Upper lobe of left lung (tissue), 4 donors: ENCODE data around the gene COL19A1.

ENCODE experiments used
- POLR2A ChIP-seq, 4 donors: fragments of 450-650 bp; IDR thresholded peaks; one replicate each; pipeline ENCODE4 v1.5.1; 2016 to 2017; ENCODE audit warnings: antibody characterized with exemption in 4 of 4, mild to moderate bottlenecking in 2 of 4
- POLR2AphosphoS5 ChIP-seq, 2 donors: sonication (generic); formaldehyde crosslinking; IDR thresholded peaks; one replicate each; pipeline ENCODE4 v1.5.1; 2017; ENCODE audit warnings: antibody characterized with exemption in 2 of 2
- TF ChIP-seq, protein P1 (sequence below), 6 experiments: fragments of 450-650 bp in 4 of 6; fragments of 200-600 bp in 2 of 6; sonication (generic) in 2 of 6; IDR thresholded peaks; one replicate each; pipeline ENCODE4 v1.5.1; 2016 to 2019; ENCODE audit warnings: antibody characterized with exemption in 6 of 6

- TF ChIP-seq, protein P1, sequence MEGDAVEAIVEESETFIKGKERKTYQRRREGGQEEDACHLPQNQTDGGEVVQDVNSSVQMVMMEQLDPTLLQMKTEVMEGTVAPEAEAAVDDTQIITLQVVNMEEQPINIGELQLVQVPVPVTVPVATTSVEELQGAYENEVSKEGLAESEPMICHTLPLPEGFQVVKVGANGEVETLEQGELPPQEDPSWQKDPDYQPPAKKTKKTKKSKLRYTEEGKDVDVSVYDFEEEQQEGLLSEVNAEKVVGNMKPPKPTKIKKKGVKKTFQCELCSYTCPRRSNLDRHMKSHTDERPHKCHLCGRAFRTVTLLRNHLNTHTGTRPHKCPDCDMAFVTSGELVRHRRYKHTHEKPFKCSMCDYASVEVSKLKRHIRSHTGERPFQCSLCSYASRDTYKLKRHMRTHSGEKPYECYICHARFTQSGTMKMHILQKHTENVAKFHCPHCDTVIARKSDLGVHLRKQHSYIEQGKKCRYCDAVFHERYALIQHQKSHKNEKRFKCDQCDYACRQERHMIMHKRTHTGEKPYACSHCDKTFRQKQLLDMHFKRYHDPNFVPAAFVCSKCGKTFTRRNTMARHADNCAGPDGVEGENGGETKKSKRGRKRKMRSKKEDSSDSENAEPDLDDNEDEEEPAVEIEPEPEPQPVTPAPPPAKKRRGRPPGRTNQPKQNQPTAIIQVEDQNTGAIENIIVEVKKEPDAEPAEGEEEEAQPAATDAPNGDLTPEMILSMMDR (IDR thresholded peaks at IDR 0.05), result no peak
- no peak for TF ChIP-seq POLR2AphosphoS5 (IDR thresholded peaks at IDR 0.05)
- no peak for TF ChIP-seq POLR2A (IDR thresholded peaks at IDR 0.05)
Observed at GRCh38 chr6:69973763-69974162, 107.4 kb downstream of the COL19A1 start.
